H9 (cell line): ENCODE measurements around the gene SLBP. TPM values are rescaled to one million over a fixed set of nuclear protein-coding genes. Genes with fewer than 3 reads are reported as not detected.

Experiments used
- DNase-seq: peaks from one replicate; pipeline ENCODE4 v3.0.0-alpha.2; 2017
- H2AFZ ChIP-seq: one replicate; pipeline ENCODE4 v1.6.1; 2013; ENCODE audit warnings: mild to moderate bottlenecking, low read length, control low read depth, moderate library complexity
- H2AK5ac ChIP-seq: 2 replicates; pipeline ENCODE4 v1.6.1; 2013; ENCODE audit warnings: low read length, control low read depth, mixed read lengths; ENCODE audit not compliant: insufficient read length
- H2BK120ac ChIP-seq: one replicate; pipeline ENCODE4 v1.6.1; 2013; ENCODE audit warnings: low read depth, mild to moderate bottlenecking, low read length, control low read depth, inconsistent platforms; ENCODE audit not compliant: poor library complexity, severe bottlenecking
- H2BK12ac ChIP-seq: 2 replicates; pipeline ENCODE4 v1.6.1; 2013; ENCODE audit warnings: low read length, control low read depth, mixed read lengths, low read depth; ENCODE audit not compliant: insufficient read length
- H2BK15ac ChIP-seq: 2 replicates; pipeline ENCODE4 v1.6.1; 2013; ENCODE audit warnings: low read depth, low read length, control low read depth
- H2BK20ac ChIP-seq: one replicate; pipeline ENCODE4 v1.6.1; 2013; ENCODE audit warnings: low read depth, mild to moderate bottlenecking, low read length, control low read depth, inconsistent platforms; ENCODE audit not compliant: poor library complexity, severe bottlenecking
- H2BK5ac ChIP-seq: 2 replicates; pipeline ENCODE4 v1.6.1; 2013; ENCODE audit warnings: low read length, control low read depth, mixed read lengths; ENCODE audit not compliant: insufficient read length
- H3K14ac ChIP-seq: 2 replicates; pipeline ENCODE4 v1.6.1; 2013; ENCODE audit warnings: low read length, control low read depth; ENCODE audit not compliant: insufficient read depth
- H3K18ac ChIP-seq: 2 replicates; pipeline ENCODE4 v1.6.1; 2013; ENCODE audit warnings: low read depth, mild to moderate bottlenecking, mixed read lengths, low read length, control low read depth; ENCODE audit not compliant: insufficient read length
- H3K23ac ChIP-seq: 2 replicates; pipeline ENCODE4 v1.6.1; 2013; ENCODE audit warnings: low read length, control low read depth, mixed read lengths, low read depth; ENCODE audit not compliant: insufficient read length
- H3K23me2 ChIP-seq: 2 replicates; pipeline ENCODE4 v1.6.1; 2013; ENCODE audit warnings: low read depth, mild to moderate bottlenecking, mixed read lengths, low read length, control low read depth; ENCODE audit not compliant: insufficient read length, poor library complexity, severe bottlenecking
- H3K27ac ChIP-seq: 2 replicates; pipeline ENCODE4 v1.5.1; 2013; ENCODE audit warnings: low read length, control low read depth, mixed read lengths, low read depth; ENCODE audit not compliant: insufficient read length
- H3K27me3 ChIP-seq: 2 replicates; pipeline ENCODE4 v1.6.1; 2013; ENCODE audit warnings: low read length, control low read depth, inconsistent platforms; ENCODE audit not compliant: insufficient read depth
- H3K4ac ChIP-seq: 2 replicates; pipeline ENCODE4 v1.6.1; 2013; ENCODE audit warnings: low read depth, mild to moderate bottlenecking, control low read depth, inconsistent platforms, low read length, moderate library complexity
- H3K4me1 ChIP-seq: 2 replicates; pipeline ENCODE4 v1.6.1; 2013; ENCODE audit warnings: low read length, control low read depth, inconsistent platforms; ENCODE audit not compliant: insufficient read depth
- H3K4me2 ChIP-seq: 2 replicates; pipeline ENCODE4 v1.6.1; 2013; ENCODE audit warnings: low read length, control low read depth, mixed read lengths; ENCODE audit not compliant: insufficient read length, insufficient read depth
- H3K56ac ChIP-seq: 2 replicates; pipeline ENCODE4 v1.6.1; 2013; ENCODE audit warnings: low read depth, mild to moderate bottlenecking, mixed read lengths, low read length, control low read depth; ENCODE audit not compliant: insufficient read length
- H3K79me1 ChIP-seq: 2 replicates; pipeline ENCODE4 v1.6.1; 2013; ENCODE audit warnings: low read depth, mild to moderate bottlenecking, moderate library complexity, low read length, control low read depth, inconsistent platforms; ENCODE audit not compliant: insufficient read depth, poor library complexity, severe bottlenecking
- H3K79me2 ChIP-seq: 2 replicates; pipeline ENCODE4 v1.6.1; 2013; ENCODE audit warnings: low read length, control low read depth, inconsistent platforms; ENCODE audit not compliant: insufficient read depth
- H3K9ac ChIP-seq: 2 replicates; pipeline ENCODE4 v1.6.1; 2013; ENCODE audit warnings: low read length, control low read depth, mixed read lengths; ENCODE audit not compliant: insufficient read length; ENCODE audit errors: extremely low read depth
- H3K9me3 ChIP-seq: one replicate; pipeline ENCODE4 v1.6.1; 2013; ENCODE audit warnings: low read depth, low read length, inconsistent platforms; ENCODE audit not compliant: control insufficient read depth
- H3T11ph ChIP-seq: one replicate; pipeline ENCODE4 v1.6.1; 2013; ENCODE audit warnings: mild to moderate bottlenecking, low read length, control low read depth, inconsistent platforms
- H4K20me1 ChIP-seq: one replicate; pipeline ENCODE4 v1.6.1; 2013; ENCODE audit not compliant: control insufficient read depth, insufficient read length, insufficient read depth
- H4K5ac ChIP-seq: 2 replicates; pipeline ENCODE4 v1.6.1; 2013; ENCODE audit warnings: low read depth, mild to moderate bottlenecking, mixed read lengths, low read length, control low read depth; ENCODE audit not compliant: insufficient read length
- H4K8ac ChIP-seq: replicated peaks from 2 replicates; pipeline ENCODE4 v1.6.1; 2013; ENCODE audit warnings: low read length, control low read depth, mixed read lengths, low read depth; ENCODE audit not compliant: insufficient read length
- H4K91ac ChIP-seq: 2 replicates; pipeline ENCODE4 v1.6.1; 2013; ENCODE audit warnings: low read depth, mild to moderate bottlenecking, moderate library complexity, mixed read lengths, low read length, control low read depth; ENCODE audit not compliant: insufficient read length
- H3K27ac Mint-ChIP-seq, 3 experiments: 2 replicates in 2 of 3; 3 replicates in 1 of 3; pipeline ENCODE4 v1.8.0; 2020 to 2021; ENCODE audit warnings: mixed read lengths in 3 of 3, mild to moderate bottlenecking in 1 of 3, moderate library complexity in 1 of 3
- H3K27me3 Mint-ChIP-seq: 2 replicates; pipeline ENCODE4 v1.8.0; 2021; ENCODE audit warnings: low read depth, mild to moderate bottlenecking, moderate library complexity, mixed read lengths
- H3K36me3 Mint-ChIP-seq, 3 experiments: 2 replicates in 2 of 3; 3 replicates in 1 of 3; pipeline ENCODE4 v1.8.0; 2020 to 2021; ENCODE audit warnings: low read depth in 3 of 3, mixed read lengths in 3 of 3; ENCODE audit not compliant: insufficient read depth in 1 of 3
- H3K4me1 Mint-ChIP-seq, 2 experiments: 2 replicates each; pipeline ENCODE4 v1.8.0; 2020; ENCODE audit warnings: mixed read lengths in 2 of 2
- H3K4me3 Mint-ChIP-seq, 2 experiments: 2 replicates in 1 of 2; 3 replicates in 1 of 2; pipeline ENCODE4 v1.8.0; 2020 to 2021; ENCODE audit warnings: mild to moderate bottlenecking in 2 of 2, mixed read lengths in 2 of 2, moderate library complexity in 1 of 2
- H3K9me3 Mint-ChIP-seq, 2 experiments: 2 replicates in 1 of 2; 3 replicates in 1 of 2; pipeline ENCODE4 v1.8.0; 2020; ENCODE audit warnings: mild to moderate bottlenecking in 2 of 2, mixed read lengths in 2 of 2, moderate library complexity in 1 of 2
- WGBS: extraction: QIAGEN DNeasy Blood & Tissue Kit; methylation state at CpG from one replicate; pipeline ENCODE4 v1.1.7; 2013; ENCODE audit warnings: missing lambda C conversion rate, low lambda C conversion rate, mixed read lengths; ENCODE audit not compliant: insufficient read length; ENCODE audit errors: extremely low coverage; 5-methylcytosine and 5-hydroxymethylcytosine counted together
- total RNA-seq: library from RNA; stranded (reverse); gene quantifications from 2 replicates; pipeline ENCODE4 v1.2.1, GENCODE V29; 2021
- TF ChIP-seq, protein P1 (sequence below): fragments of 200-600 bp; sonication (generic); conservative IDR thresholded peaks from 3 replicates; pipeline ENCODE4 v1.8.0; 2021; ENCODE audit warnings: antibody characterized with exemption, mild to moderate bottlenecking

The SLBP gene
- total RNA-seq, 1 experiment from 2014 or later = 62.7 TPM

DNA sequence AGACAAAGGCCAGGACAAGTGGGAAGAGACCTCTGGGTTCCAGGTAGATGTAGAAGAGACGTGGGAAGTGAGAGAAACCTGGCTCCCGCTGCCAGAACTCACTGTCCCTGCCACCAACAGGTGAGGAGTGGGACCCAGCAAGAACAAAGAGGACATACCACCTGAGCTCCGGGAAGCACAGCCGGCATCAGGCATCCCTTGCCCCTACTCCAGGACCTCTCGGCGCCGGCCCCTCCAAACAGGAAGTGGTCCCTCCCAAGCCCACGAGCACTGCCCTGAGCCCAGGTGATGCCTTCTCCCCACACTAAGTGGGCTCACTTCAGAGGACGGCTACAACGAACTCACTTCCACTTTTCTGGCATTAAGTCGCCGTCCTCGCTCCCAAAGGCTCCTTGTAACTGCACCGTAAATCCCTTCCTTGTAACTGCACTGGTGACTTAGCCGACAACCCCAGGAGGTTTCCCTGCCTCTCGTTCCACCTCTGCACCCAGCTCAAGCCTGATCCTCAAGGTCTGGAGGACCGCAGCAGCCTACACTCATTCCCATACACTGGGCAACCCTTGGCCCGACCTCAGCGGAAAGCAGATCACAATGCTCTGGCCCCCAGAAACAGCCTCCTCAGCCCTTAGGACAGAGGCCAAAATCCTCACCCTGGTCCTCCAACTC lies 36.9 kb downstream of the SLBP start:
- no CpG with 5 or more reads among the region's 19 CpGs for WGBS
- H3K14ac ChIP-seq = 0 out of 2 replicates have a peak overlapping the region, but pooled peaks have one; percentile 55
- peak overlapping the region; percentile 14 to 83 (median 49); a peak in 4 of 7 replicates for H3K27ac Mint-ChIP-seq
- H3K9me3 ChIP-seq = no peaks in the 10 kb centered on the region
- peaks cover 5% of the 10 kb centered on the region for H3K27me3 Mint-ChIP-seq
- no peaks in the 10 kb centered on the region for H3K79me1 ChIP-seq
- H3K27me3 ChIP-seq = no peaks in the 10 kb centered on the region
- no peak overlapping the region for H3K27ac ChIP-seq
- H2BK15ac ChIP-seq = no peak overlapping the region
- H4K8ac ChIP-seq = no peak overlapping the region
- no peak overlapping the region for H2BK20ac ChIP-seq
- DNase-seq = no peak
- H3K4me2 ChIP-seq = no peak overlapping the region
- H3T11ph ChIP-seq = no peak overlapping the region
- no peak overlapping the region for H4K91ac ChIP-seq
- H3K9ac ChIP-seq = no peak overlapping the region
- no peak overlapping the region for H2BK12ac ChIP-seq
- H3K23me2 ChIP-seq = no peaks in the 10 kb centered on the region
- H3K9me3 Mint-ChIP-seq = no peaks in the 10 kb centered on the region; a peak in 1 of 5 replicates
- H2BK5ac ChIP-seq = no peak overlapping the region
- H3K36me3 Mint-ChIP-seq = 0 out of 7 replicates have a peak, but pooled peaks cover 0 to 2% (median 0%) of the 10 kb centered on the region in 3 experiments
- TF ChIP-seq, protein P1, sequence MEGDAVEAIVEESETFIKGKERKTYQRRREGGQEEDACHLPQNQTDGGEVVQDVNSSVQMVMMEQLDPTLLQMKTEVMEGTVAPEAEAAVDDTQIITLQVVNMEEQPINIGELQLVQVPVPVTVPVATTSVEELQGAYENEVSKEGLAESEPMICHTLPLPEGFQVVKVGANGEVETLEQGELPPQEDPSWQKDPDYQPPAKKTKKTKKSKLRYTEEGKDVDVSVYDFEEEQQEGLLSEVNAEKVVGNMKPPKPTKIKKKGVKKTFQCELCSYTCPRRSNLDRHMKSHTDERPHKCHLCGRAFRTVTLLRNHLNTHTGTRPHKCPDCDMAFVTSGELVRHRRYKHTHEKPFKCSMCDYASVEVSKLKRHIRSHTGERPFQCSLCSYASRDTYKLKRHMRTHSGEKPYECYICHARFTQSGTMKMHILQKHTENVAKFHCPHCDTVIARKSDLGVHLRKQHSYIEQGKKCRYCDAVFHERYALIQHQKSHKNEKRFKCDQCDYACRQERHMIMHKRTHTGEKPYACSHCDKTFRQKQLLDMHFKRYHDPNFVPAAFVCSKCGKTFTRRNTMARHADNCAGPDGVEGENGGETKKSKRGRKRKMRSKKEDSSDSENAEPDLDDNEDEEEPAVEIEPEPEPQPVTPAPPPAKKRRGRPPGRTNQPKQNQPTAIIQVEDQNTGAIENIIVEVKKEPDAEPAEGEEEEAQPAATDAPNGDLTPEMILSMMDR = no peak
- H3K4me1 ChIP-seq = no peaks in the 10 kb centered on the region
- no peak overlapping the region for H2AK5ac ChIP-seq
- H2AFZ ChIP-seq = no peak overlapping the region
- no peak overlapping the region for H4K5ac ChIP-seq
- no peak overlapping the region for H3K23ac ChIP-seq
- no peak overlapping the region for H2BK120ac ChIP-seq
- H3K4me3 Mint-ChIP-seq = no peak overlapping the region
- H3K4ac ChIP-seq = no peak overlapping the region
- no peak overlapping the region for H3K56ac ChIP-seq
- peaks cover 0 to 10% of the 10 kb centered on the region in 2 experiments; a peak in 3 of 4 replicates for H3K4me1 Mint-ChIP-seq
- H4K20me1 ChIP-seq = no peaks in the 10 kb centered on the region
- H3K79me2 ChIP-seq = no peaks in the 10 kb centered on the region
- H3K18ac ChIP-seq = no peak overlapping the region
